K562 treated with DMSO at 1 percent for 12 hours (cell line): Measurements from ENCODE around the gene RIPK4. TPM values are rescaled to one million over a fixed set of nuclear protein-coding genes. Genes with fewer than 3 reads are reported as not detected.

Experiments
- total RNA-seq: library from RNA; unstranded; fragments of 300-600 nt; gene quantifications from 2 replicates; pipeline ENCODE4 v1.2.3, GENCODE V29; 2022; ENCODE audit not compliant: insufficient read depth

The RIPK4 gene
- total RNA-seq = not detected in 2 replicates

DNA sequence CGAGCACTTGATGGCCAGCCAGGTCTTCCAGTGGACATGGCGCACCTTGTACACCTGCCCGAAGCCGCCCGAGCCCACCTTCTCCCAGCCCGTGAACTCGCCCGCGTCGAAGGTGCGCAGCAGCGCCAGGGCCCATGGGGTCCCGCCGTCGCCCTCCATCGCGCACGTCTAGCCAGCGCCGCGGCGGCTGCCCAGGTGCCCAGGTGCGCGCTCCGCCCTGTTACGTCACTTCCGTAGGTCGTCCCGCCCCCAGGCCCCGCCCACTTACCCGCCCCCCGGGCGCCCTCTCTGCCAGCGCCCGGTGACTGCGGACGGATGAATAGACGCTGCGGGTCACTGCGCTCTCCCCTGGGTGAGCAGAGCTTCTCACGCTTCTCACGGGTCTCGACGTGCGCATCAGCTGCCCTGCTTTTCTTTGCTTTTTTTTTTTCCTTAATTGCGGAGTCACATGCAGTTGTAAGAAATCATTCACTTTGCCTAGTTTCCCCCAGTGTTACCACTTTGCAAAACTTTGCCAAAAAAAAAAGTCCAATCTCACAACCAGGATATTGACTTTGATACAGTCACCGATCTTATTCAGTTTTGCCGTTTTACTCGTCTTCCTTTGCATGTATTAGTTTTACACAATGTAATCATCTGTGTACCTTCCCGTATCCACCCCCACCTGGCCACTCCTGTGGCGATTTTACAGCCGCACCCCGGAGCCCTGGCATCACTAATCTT is at the start of gene RIPK4:
RIPK4 (minus strand) TSS at position 170 of the 723 bp plus-strand sequence; CDS start at position 159, 11 bp downstream.

Other genes with a start within 250 kb of the RIPK4 start
- gene PRDM15, start 112.3 kb upstream of the RIPK4 start, total RNA-seq = 1.1 and 6.1 TPM in 2 replicates
- gene C2CD2, start 187.0 kb upstream of the RIPK4 start, total RNA-seq = 2.6 and 6.9 TPM in 2 replicates
- gene ZBTB21, start 243.3 kb upstream of the RIPK4 start, total RNA-seq = 2.6 and 15.2 TPM in 2 replicates